ENCODE results near the gene DCDC1.

DNA sequence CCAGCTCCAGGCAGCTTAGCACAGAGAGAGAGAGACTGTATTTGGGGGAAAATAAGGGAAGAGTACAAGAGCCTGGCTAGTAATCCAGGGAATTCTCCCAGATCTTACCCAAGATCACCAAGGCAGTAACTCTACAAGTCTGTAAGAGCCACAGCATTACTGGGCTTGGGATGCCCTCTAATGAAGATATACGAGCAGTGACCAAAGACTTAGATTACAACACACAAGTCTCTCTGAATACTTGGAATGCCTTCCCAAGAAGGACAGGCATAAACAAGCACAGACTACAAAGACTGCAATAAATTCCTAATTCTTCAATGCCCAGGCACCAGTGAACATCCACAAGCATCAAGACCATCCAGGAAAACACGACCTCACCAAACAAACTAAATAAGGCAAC lies 17.8 kb upstream of the DCDC1 start:
- TF ChIP-seq, protein P1, sequence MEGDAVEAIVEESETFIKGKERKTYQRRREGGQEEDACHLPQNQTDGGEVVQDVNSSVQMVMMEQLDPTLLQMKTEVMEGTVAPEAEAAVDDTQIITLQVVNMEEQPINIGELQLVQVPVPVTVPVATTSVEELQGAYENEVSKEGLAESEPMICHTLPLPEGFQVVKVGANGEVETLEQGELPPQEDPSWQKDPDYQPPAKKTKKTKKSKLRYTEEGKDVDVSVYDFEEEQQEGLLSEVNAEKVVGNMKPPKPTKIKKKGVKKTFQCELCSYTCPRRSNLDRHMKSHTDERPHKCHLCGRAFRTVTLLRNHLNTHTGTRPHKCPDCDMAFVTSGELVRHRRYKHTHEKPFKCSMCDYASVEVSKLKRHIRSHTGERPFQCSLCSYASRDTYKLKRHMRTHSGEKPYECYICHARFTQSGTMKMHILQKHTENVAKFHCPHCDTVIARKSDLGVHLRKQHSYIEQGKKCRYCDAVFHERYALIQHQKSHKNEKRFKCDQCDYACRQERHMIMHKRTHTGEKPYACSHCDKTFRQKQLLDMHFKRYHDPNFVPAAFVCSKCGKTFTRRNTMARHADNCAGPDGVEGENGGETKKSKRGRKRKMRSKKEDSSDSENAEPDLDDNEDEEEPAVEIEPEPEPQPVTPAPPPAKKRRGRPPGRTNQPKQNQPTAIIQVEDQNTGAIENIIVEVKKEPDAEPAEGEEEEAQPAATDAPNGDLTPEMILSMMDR (conservative IDR thresholded peaks at IDR 0.05 in 1 of 2, IDR thresholded peaks at IDR 0.05 in 1 of 2; ENCODE audit: low read depth in 1 of 2, low read length in 2 of 2) = no peak
- TF ChIP-seq EZH2 (IDR thresholded peaks at IDR 0.05; ENCODE audit: low read length, missing control alignments) = no peak
